DMS153 (cell line): Measurements from ENCODE around the gene LMX1A.

Source experiments
- DNase-seq: peaks from one replicate; lab custom pipeline; 2025; lab: John Stamatoyannopoulos, UW

LMX1A gene

DNA sequence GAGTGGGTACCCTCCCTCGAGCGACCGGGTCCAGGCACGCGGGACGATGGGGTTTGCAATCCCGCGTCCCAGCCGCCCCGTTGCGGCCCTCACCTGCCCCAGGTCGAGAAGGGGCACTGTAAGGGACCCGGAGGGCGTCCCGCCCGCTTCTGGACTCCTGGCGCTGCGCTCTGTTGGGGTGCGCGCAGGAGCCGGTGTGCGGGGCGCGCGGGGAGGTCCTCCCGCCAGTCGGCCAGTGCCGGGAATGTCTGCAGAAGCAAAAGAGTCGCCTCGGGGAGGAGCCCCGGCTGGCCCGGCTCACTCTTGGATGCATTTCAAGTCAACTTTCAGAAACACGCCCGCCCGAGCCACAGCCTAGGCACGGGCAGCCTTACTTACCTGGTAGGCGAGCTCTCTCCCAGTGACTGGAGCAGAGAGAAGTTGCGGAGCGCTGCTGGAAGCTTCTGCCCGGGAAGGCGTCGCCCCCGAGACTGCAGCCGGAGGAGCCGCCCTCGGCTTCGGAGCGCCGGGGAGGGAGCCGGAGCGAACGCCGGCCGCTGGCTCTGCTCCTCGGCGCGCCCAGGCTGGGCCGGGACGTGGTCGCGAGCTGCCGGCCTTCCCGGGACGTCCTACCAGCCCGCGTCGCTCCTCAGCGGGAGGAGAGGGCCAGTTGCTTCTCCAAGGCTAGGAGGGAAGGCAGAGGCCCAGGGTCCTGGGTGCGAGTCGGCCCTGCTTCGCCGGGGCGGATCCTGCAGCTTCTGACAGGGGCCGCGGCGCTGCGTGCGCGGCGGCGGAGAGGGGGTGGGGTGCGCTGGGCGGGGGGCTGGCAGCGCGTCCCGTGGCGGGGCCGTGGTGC, at the start of gene LMX1A:
TSS of gene LMX1A (minus strand) at position 739 of the 835 bp plus-strand sequence. CDS start 1,156 bp downstream, outside the sequence.
- no peak for DNase-seq

DNA sequence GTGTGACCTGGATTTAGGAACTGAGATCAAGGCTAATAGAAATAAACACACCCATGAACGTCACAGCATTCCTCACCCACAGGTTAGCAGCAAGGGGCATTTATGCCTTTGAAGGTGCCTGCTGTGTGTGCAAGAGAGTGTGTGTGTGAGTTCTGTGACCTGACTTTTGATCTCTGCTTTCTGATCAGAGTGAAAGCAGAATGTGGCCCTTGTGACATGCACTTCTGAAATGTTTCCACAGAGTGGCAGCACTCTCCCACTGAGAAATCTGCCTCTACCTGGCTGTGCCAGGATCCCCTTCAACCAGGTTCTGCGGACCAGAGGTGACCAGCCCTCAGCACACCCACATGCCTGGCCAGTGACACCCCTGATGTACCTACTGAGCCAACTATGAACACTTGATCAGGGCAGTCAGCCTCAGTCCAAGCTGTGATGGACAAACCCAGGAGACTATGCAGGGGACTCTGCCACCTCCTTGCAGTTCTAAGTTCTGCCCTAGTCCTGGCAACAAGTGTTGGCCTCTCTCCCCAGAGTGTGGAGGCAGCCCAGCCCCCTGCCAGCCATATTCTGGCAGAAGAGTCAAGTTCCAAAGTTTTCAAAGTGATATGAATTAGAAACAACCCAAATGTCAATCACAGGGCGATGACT, 47.4 kb upstream of the LMX1A start:
- peak; percentile 12 for DNase-seq

DNA sequence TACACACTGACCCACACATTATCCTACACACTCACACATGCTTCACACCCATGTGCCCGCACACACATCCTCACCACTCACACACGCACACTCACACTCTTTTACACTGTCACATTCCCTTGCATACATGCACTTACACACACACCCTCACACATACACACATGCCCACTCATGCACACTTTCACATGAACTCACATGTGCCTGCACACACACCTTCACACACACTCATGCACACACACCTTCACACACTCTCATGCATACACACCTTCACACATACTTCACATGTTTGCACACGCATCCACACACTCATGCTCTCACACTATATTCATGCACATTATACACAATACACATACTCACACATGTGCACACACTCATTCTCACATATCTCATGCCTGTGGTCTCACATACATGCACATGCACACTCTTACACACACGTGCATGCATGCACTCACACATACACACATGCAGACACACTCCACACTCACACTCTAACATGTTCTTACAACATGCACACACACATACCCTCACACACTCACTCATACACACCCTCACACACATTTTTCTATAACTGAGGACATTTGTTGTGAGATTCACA, 46.1 kb upstream of the LMX1A start:
- DNase-seq = no peak

DNA sequence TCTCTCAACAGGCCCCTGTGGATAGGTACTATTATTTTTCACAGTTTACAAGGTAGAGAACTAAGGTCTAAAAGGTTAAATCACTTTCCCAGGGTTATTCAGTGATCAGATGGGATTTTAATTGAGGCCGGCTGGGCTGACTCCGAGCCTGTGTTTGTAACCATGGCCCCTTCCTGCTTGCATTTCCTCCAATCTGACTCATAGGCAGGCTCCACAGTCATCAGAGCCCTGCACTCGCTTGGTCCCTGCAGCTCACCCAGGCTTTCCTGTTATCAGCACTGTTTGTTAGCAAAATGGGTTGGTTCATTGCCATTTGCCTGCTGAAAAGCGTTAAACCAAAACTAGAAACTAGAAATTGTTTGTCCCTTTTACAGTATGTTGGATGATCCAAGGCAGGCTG, 41.4 kb upstream of the LMX1A start:
- no peak for DNase-seq

DNA sequence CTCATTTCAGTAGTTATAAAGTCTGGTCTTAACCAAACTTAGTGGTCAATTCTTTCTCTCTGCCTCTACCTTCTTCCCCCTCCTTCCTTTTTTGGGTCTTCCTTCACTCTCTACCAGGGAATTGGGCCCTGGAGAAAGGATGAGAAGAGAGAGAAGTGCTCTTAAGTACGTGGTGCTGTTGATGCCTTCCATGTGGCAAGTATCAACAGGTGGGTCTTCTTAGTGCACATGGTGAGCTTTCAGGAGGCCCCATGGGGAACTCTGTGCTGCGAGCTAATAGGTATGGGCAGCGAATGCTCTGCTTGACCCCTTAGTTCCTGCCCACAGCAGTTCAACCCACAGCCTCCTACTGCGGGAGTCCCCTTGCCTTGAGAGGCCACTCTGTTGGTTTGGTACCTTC, 39.4 kb upstream of the LMX1A start:
- DNase-seq = no peak

DNA sequence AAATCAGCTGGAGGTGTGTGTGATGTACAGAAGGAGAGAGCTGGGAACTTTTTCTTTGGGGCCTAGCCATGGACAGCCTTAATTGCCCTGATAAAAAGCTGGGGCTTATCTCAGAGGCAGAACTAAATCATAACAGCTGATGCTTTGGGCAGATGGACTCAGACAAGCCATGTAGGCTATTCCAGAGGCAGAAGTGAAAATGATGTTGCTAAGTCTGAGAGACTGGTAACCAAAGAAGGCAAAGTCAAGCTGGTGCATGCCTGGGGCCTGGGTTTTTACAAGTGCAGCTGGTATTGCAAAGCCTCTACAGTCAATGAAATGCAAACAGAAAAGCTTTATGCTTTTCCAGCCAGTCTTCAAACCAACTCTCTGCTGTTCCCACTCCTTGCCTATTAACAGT, 39.0 kb upstream of the LMX1A start:
- DNase-seq = peak; percentile 30

DNA sequence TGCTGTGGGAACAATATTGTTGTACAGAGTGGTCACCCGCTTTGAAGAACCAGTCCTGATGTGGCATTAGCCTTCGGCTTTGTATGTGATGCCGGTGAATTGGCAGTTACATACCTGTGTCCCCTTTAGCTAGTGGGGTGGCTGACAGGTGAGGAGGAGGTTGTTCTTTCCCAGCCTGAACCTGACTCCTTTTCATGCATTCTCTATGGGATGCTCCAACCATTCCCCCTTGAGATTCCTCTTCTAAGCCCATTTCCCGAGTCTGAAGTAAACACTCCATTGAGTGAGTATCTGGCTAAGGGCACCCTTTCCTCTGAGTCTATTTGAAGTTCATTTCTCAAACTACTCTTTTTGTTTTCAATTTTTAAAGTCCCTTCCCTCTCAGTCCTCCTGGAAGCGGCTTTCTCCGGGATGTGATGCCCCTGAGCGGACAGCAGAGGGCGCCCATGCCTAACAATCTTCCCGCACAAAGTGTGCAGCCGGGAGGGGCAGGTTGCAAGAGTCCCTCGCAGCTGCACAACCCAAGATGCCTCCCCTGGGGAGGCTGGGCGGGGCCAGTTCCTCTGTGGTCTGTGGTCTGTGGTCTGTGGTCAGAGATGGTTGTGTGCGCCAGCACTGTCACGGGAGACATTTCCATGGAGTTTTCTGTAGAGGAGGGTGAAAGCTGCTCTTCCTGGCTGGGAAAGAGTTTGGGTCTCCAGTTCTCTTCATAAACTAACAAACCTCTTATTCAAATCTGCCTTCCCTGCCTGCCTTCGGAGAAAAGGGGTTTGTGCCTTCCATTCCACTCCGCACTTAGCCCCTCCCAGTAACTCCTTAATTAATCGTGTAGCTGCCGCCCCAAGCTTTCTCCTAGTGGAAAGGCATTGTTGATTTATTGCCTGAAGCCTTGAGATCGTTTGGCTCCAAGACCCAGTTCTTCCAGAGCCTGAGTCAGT, 36.4 kb upstream of the LMX1A start:
- DNase-seq = peak; percentile 64

DNA sequence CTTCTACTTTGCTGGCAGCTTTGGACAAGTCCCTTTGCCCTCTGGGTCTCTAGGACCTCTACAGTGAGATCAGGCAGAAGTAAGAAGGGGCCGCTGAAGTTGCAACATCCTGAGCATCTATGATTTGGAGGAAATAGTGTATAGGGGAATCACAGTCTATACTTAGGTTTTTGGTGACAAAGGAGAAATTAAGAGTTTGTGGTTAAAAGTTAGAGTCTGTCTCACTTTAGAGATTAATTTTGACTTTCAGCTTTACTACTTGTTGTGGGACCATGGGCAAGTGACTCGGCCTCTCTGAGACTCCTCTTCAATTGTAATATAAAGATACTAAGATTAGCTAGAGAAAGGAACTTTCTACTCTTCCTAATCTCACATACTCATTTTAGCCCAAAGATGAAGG, 33.1 kb upstream of the LMX1A start:
- no peak for DNase-seq

DNA sequence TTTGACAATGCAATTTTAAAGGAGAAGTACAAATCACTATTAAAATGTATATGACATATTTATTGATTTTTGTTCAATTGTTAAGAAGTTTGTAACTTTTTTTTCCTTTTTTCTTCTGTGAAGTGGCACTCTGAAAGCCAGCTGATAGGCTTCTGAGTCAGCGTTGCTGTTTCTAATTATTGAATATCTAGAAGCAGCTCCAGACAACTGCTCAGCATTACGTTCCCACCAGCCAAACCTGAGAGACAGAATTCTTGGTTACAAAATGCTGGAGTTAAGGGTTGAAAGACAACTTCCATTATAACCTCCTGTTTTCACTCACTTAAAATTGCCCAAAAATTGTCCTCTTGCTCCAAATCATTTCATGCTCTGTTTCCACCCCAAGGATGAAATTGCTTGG, 31.4 kb upstream of the LMX1A start:
- DNase-seq = no peak

DNA sequence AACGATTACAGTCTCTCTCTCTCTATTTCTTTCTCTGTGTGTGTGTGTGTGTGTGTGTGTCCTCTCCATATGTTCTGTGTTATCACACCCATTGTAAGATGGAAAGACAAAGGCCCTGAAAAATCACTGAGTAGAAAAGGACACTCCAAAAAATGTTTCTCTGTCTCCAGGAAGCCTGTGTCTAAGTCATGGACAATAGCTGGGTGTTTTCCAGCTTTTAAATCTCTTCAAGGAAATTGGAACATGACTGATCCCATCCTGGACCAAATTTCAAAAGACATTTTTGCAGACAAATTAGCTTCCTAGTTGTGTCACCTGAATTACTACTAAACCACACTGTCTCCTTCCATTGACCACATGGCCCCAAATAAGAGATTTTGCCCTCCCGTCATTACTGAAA, 31.0 kb upstream of the LMX1A start:
- no peak for DNase-seq

DNA sequence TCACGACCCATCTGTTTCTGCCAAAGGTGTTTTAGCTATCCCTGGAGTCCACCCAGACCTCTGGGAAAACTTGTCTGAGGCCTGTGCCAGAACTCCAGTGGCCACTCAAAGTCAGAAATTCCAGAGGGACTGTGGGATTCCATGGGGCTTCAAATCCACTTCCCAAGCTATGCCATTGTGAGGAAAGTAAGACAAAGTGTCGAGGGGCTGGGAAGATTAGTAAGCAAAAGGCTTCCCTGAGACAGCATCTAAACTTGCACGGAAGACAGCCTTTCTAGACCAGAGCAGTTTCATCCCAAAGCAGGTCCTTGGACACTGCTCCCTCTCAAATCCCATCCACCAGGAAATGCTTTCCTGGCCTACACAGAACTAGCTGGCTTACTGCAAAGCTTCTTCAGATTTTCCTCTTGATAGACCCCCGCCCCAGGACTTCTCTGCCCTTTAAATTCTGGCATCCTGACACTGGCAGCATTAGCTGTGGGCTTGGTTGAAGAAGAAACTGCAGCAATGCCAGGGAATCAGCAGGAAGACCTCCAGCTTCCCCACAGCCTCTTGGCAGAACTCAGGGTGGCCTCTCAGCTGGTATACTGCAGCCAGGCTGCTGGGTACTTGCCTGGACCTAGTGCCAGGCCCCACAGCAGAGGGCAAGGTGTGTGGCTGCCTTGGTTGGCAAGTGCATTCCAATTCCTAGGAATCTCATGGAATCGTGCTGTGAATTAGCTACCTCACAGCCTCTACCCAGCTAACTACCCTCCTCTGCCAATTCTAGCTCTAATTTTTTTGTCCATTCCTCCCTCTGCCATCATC, 27.3 kb upstream of the LMX1A start:
- no peak for DNase-seq

DNA sequence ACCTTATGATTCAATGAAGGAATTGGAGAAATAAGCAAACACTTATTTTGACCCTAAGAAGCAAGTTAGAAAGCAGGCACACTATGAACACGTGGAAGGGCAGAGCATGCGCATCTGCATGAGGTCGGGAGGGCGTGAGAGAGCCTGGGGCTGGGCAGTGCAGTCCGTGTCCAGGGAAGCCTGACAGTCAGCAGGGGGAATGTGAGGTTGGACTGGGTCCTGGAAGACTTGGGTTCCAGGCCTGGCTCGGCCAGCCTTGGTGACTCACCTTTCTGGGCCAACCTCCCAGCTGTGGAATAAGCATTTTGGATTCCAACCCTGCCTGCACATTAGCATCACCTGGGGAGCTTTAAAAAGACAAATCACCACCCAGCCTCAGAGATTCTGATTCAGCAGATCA, 26.6 kb upstream of the LMX1A start:
- DNase-seq = no peak

DNA sequence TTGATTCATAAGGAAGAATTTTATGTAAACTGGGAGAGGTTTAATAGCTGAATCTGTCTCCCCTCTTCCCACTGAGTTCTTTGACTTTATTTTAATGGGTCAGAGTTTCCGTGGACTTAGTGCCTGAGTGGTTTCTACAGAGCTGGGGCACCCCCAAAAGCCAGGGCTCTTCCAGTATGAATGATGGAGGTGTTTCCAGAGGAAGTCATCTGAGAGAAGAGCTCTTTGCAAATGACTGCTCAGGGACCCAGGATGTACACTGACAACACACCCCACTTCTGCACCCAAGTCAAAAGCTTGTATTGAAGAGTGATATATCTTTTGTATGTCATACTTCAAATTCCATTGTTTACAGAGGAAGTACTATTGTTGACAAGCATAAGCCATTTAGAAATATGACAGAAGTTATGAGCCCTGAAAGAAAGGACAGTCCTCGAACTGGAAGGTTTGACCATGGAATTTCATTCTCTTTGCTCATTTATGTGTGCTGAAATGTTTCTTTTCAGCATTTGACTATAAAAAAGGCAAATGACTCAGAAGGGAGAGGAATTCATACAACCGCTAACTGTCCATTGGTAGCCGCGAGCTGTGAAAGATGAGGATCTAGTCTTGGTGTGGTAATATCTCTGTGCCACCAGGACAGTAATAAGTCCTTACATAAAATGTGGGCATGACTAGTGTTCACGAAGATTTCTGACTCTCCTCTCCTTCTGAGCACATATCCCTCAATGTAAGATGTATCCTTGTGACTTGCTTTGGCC, 25.4 kb upstream of the LMX1A start:
- no peak for DNase-seq

DNA sequence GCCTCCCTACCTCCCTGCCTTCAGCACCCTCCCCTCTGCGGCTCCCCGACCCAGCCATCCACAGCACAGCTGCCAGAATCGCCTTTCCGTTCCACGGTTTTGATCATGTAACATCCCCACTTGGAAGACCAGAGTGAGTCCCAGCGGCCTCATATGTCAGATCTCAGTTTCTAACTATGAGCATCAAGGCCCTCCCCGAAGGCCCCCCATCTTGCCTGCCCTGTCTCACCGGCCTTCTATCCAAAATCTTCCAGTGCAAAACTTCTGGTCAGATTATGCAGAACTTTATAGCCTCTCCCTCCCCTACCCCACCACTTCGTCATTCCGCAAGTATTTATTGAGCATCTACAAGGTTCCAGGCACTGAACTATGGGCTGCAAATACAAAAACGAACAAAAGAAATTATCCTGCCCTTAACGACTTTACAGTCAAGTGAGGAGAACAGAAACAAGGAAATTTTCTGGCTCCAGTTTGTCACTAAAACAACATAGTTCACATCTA, 20.3 kb upstream of the LMX1A start:
- no peak for DNase-seq

DNA sequence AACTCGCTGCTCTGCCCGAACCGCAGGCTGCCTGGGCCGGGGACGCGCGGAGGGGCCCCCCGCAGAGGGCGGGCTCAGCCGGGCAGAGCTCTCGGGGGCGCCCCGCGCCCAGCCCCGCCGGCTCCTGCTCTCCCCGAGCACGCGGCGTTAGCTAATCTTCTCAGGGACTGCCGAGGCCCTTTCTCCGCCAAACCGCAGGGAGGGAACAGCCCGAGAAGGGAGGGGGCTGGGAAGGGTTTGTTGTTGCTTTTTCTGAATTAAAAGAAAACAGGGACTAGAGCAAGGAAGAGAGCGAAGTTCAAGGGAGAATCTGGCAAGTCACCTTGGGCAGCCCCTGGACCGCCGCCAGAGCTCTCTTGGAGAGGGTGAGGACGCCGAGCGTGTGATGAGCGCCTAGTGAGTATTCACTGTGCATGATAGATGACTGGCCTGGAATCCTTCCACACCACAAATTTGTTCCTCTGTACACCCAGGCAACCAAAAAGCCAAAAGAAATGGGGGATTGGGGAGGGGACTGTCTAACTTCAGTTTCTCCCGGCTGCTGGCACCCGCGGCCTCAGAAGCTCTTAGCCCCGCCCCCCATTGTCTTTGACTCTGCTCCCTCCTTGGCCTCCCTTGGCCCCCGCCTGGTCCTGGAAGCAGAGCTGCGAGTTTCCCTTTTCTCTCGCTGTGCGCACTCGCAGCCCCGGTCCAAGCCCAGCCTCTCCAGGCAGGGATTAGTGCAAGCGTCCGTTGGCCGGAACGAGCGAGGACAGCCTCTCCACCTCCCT, 19.7 kb upstream of the LMX1A start:
- DNase-seq = peak; percentile 59

DNA sequence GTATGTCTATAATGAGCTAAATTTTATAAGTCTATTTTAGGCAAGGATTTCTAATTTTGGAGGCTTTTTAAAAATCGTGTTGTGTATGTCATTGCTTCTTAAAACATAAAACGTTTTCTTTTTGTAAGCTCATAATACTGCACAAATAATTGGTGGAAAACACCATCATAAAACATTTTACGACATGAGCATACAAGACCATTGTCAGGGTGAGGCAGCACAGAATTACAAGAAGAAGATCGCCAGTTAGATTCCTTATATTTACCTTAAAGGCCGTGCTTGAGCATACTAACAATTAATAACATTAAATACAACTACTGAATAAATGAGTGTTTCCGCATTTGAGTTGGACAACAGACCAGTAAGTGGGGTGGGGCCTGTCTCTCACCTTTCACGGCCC, 19.1 kb upstream of the LMX1A start:
- no peak for DNase-seq

DNA sequence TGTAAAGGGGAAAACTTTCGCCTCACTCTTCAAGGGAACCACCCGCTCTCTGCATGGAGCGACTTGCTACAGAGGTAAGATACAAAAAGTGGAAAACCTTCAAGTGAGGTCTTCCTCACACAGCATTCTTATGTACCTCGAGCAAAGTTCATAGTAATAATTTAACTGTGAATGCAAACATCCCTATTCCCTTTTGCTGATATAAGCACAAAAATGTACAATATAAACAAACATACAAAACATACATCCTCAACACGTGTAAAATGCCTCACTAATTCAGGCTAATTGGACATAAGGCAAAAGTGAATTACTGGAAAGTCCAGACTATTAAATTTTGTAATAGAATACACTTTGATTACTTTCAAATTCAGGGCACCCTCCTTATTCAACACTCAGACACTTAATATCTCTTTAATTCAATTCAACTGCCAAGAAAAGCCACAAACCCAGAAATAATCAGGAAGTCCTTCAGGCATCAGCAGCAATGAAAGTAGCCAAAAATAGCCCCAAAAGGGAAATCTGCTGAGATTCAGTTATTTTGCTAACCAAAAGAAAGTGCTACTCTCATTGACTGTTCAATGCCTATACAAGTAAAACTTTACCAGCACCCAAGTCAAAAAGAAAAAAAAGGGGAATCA, 15.2 kb upstream of the LMX1A start:
- DNase-seq = no peak

DNA sequence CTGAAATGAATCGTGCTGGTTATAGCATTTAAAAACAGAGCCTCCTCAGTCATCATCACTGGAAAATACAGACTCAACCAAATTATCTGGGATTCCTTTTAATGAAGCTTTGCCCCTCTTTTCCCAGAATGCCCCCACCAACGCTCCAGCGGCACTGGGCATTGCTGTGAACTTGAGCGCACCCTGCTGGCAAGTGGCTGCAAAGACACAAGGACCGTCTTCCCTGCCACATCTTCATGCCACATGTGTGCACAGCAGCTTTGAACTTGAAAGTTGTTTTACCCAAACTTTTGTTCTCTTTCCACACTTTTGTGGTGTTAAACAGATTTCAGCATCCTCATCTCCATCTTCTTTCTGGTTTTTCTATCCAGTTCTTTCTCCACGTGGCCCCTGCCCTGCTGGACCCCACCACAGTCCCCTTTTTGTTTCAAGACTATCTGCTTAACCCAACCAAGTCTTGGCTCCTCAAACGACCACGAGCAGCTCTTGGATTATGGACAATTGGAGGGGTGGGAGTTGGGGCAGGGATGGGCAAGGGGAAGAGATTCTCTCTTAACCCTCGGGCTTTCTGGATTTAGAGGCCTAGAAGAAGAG, 12.8 kb upstream of the LMX1A start:
- no peak for DNase-seq
